Kidney epithelial cell (primary cell): Measurements from ENCODE around the gene EIF5A2. TPM values are rescaled to one million over a fixed set of nuclear protein-coding genes. Genes with fewer than 3 reads are reported as not detected.

ENCODE experiments used
- DNase-seq: peaks from one replicate; pipeline ENCODE4 v3.0.0-alpha.2; 2010; ENCODE audit warnings: low read depth
- H3K27me3 ChIP-seq: 2 replicates; pipeline ENCODE4 v1.6.0; 2011; ENCODE audit warnings: low read length; ENCODE audit not compliant: control insufficient read depth, insufficient read depth
- H3K36me3 ChIP-seq: 2 replicates; pipeline ENCODE4 v1.5.1; 2011; ENCODE audit warnings: low read length; ENCODE audit not compliant: control insufficient read depth, insufficient read depth
- H3K4me3 ChIP-seq: 2 replicates; pipeline ENCODE4 v1.5.1; 2011; ENCODE audit warnings: low read depth, mild to moderate bottlenecking, control low read depth, low read length
- total RNA-seq: library from RNA; depleted of rRNA; stranded (reverse); fragments of >200 nt; gene quantifications from 2 replicates; pipeline ENCODE4 v1.2.3, GENCODE V29; 2015
- TF ChIP-seq, protein P1 (sequence below): IDR thresholded peaks from 2 replicates; pipeline ENCODE4 v1.5.1; 2011; ENCODE audit warnings: mild to moderate bottlenecking, moderate library complexity, low read length, control low read depth, inconsistent platforms; ENCODE audit not compliant: insufficient read depth, poor library complexity, severe bottlenecking

Gene EIF5A2
- total RNA-seq, 1 donor from 2014 or later, result 4.1 TPM

DNA sequence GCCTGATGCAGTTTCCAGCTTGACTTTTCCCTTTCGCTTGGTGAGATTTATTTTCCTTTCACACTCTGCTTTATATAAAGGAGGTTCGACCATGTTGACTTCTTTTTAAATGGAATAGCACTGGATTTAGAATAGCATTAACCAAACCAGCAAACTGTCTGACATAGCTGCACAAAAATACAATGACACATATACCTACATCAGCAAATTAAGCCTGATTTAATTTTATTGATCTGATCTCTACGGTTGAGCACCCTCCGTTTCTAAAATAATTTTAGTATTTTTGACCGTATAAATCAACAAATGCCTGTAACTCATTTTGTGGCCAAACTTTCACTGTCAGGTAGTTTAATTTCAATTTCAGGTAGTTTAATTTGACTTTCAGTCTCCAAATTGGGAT, 5.8 kb upstream of the EIF5A2 start:
- TF ChIP-seq, protein P1, sequence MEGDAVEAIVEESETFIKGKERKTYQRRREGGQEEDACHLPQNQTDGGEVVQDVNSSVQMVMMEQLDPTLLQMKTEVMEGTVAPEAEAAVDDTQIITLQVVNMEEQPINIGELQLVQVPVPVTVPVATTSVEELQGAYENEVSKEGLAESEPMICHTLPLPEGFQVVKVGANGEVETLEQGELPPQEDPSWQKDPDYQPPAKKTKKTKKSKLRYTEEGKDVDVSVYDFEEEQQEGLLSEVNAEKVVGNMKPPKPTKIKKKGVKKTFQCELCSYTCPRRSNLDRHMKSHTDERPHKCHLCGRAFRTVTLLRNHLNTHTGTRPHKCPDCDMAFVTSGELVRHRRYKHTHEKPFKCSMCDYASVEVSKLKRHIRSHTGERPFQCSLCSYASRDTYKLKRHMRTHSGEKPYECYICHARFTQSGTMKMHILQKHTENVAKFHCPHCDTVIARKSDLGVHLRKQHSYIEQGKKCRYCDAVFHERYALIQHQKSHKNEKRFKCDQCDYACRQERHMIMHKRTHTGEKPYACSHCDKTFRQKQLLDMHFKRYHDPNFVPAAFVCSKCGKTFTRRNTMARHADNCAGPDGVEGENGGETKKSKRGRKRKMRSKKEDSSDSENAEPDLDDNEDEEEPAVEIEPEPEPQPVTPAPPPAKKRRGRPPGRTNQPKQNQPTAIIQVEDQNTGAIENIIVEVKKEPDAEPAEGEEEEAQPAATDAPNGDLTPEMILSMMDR, result no peak
- no peak for DNase-seq
- Histone ChIP-seq H3K36me3 (no peaks in the 10 kb centered on the region), H3K4me3 (no peak overlapping the region), H3K27me3 (no peaks in the 10 kb centered on the region)

DNA sequence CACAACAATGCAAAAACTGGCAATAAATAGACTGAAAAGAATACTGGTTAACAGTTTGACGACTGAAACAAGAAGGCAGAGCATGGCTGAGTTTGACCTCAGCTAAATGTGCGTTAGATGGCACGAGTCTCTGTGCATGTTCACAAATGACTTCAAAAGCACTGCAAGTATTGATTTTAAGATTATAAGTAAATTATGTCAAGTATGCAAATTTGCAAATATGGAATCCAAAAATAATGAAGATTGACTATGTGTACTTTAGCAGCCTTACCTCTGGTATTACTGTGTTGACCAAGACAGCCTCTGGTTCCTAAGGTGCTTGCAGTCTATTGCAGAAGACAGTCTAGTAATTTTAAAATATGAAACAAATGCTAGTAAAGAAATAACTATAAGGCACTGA, 2.6 kb upstream of the EIF5A2 start:
- H3K36me3 ChIP-seq, result no peaks in the 10 kb centered on the region
- H3K4me3 ChIP-seq, result no peak overlapping the region
- DNase-seq, result no peak
- H3K27me3 ChIP-seq, result no peaks in the 10 kb centered on the region
- TF ChIP-seq, protein P1, result no peak

DNA sequence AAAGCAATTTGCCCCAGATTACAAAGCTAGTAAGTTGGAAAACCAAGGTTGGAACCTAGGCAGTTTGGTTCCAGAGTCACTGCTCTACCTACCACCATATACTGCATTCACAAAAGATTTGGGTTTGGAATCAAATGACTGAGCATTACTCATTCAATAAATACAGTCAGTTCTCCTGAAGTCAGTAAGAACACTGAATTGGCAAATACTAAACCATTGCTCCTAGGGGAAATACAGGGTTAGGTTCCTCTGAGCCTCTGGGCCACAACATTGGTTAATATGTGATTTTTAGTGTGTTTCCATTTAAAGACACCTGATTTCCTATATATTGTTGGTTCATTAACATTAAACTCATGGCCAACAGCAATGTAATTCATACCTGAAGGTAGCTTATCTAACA, 2.1 kb upstream of the EIF5A2 start:
- H3K4me3 ChIP-seq, result no peak overlapping the region
- DNase-seq, result no peak
- no peaks in the 10 kb centered on the region for H3K36me3 ChIP-seq
- TF ChIP-seq, protein P1, result no peak
- H3K27me3 ChIP-seq, result no peaks in the 10 kb centered on the region

DNA sequence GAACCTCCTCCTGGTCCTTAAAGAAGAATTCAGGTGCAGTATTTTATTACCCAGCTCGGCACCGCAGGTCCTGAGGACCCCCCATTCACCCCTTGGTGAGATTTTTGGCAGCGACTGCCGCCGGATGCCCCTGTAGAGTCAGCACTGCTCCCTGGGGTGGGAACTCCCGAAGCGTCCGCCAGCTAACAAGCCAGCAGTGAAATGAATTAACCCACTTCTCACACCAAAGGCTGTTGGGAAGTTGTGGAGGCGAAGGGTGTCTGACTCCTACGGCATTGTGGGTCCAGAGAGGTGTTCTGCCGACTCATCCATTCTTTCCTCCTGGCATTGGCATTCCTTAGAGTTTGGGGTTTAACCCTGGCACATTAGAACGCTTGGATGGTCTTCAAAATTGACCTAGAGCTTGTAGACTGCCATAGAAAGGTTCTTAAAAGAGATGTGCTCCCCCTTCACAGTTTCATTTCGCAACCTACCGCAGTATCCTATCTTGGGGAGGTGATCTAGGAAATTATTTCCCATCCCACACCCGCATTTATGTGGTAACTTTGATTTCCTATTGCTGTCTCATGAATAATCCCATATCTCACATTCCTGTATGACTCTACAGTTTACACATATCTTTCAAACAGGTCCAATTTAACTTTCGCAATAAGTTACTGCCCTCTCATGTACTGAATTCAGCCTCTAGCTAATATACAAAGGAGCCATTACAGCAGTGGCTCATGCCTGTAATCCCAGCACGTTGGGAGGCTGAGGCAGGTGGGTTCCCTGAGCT, 879 bp upstream of the EIF5A2 start:
- Histone ChIP-seq H3K27me3 (no peaks in the 10 kb centered on the region), H3K36me3 (no peaks in the 10 kb centered on the region), H3K4me3 (no peak overlapping the region)
- TF ChIP-seq, protein P1, result no peak
- no peak for DNase-seq

DNA sequence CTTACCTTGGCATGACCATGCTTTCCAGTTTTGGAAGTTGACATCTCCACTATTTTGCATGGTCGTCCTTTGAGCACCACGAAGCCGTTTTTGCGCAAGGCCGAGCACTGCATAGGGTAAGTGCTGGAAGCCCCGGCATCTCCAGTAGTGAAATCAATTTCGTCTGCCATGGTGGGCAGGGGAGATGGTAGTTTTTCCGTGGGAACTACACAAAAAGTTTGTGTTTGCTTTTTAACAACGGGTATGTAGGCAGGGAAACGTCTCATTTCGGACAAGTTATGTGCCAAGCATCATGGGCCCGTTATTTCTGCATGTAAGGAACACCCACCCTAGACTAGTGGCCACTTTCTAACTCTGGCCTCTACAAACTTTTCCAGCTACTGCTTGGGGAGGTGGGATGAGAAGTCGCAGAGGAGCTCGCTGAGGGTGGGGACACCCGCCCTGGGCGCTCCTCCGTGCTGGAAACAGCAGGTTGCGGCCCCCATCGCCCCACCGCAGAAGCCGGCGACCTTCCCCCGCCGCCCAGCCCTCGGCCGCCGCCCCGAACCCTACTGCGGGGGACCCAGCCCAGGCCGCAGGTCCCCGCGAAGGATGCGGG, 701 bp downstream of the EIF5A2 start:
- Histone ChIP-seq H3K27me3 (no peaks in the 10 kb centered on the region), H3K36me3 (no peaks in the 10 kb centered on the region), H3K4me3 (peak overlapping the region; percentile 64)
- no peak for DNase-seq
- TF ChIP-seq, protein P1, result no peak

DNA sequence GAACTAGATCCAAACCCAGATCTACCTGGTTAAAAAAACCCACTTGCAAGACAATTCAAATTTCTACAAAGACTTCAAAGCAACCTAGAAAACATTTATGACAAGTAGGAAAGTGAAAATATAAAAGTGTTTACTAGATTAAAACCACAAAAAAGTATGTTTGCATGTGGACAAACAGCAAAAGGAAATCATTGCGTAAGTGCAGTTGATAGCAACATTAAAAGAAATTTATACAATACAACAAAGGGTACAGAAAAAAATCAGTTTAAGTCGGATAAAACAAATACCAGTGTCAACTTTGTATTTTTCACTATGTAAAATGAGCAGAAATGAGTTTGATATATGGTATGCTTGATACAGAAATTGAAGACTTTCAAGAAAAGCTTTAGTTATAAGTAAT, 2.6 kb downstream of the EIF5A2 start:
- H3K27me3 ChIP-seq, result no peaks in the 10 kb centered on the region
- no peak overlapping the region for H3K4me3 ChIP-seq
- TF ChIP-seq, protein P1, result no peak
- DNase-seq, result no peak
- no peaks in the 10 kb centered on the region for H3K36me3 ChIP-seq
